Measurements from ENCODE around the gene NTN1.

NTN1 gene

DNA sequence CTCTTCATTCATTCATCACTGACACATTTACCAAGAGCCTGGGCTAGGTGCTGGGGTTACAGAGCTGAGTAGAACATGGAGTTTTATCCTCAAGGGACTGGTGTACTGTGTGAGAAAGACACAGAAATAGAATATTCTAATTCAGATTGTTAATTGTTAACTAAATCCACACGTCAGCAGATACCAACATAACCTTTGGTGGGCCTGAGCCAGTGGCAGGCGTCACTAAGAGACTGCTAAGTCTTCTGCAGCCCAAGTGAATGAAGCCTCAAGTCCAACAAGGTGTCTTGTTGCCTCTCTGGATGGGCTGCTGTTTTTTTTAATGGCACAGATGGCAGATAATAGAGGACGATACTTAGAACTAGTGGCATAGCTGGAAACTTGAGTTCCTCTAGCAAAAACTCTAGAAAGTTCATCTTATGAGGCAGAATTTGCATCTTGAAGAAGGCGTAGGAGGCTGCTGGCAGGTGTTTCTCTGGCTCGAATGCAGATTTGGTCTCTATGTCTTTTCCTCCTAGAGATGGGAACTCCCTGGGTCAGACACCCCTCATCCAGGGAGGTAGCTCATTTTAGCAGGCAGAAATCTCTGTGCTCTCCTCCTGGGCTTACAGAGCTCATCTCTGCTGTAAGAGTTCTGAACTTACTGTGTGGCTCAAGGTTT is 179.5 kb downstream of the NTN1 start:
- no peak for DNase-seq

- no peak for DNase-seq
Measured at GRCh38 chr17:9202532-9202931, 181.2 kb downstream of the NTN1 start.

DNA sequence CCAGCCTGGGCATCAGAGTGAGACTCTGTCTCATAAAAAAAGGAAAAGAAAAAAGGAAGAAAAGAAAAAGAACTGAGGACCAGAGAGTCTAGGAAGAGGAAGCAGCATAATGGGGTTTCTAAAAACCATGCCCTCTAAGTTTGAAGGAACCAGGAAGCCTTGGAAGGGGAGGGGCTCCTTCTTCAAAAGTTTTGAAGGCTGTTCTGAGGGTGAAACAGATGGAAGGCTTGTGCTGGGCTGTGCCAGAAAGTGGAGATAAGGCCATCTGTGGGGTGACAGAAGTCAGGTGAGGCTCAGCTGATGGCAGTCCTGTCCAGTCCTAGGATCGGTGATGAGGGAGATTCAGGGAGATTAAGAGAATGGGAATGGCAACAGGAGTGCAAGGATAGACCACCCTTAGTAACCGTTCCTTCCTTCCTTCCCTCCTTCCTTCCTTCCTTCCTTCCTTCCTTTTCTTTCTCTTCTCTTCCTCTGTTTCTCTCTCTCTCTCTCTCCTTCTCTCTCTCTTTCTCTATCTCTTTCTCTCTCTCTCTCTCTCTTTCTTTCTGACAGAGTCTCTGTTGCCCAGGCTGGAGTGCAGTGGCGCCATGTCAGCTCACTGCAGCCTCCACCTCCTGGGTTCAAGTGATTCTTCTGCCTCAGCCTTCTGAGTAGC is 182.6 kb downstream of the NTN1 start:
- DNase-seq: no peak

- no peak for DNase-seq
Measured at GRCh38 chr17:9204637-9205329, 183.5 kb downstream of the NTN1 start.

DNA sequence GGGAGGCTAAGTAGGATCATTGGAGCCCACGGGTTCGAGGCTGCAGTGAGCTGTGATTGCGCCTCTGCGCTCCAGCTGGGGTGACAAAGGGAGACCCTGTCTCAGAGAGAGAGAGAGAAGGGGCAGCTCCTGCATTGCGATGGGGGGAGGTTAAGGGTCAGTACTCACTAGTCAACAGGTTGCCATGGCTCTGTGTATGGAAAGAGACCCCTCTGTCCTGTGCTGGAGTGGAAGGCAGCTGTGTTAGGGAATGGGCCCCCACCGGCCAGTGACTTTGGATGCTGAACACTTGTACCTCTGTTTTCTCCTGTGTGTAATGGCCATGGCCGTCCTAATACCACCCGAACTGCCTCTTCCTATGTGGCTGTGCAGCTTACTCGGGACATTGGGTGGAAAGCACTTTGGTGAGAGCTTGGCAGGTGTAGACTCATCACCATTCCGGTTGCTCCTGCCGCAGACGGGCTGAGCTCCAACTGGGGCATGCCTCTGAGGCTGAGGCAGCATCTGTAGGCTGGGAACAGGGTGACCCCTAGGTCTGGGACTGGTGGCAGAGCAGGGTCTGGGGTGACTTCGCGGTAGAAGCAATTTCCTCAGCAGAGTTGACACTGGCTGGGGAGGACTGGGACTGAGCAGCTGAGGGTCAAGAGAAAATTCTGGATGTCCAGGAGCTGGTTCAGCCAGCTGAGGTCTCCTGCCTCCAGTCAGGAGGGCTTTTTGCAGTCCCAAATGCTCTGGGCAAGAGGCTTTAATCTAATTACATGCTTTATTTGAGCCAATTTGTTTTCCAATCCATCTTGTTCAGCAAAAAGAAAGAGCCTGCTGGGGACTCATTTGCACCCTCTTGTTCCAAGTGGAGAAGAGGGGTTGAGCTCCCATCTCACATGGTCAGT is 184.5 kb downstream of the NTN1 start:
- DNase-seq: no peak

GRCh38 chr17:9206410-9206703 is 185.0 kb downstream of the NTN1 start:
- DNase-seq: no peak

GRCh38 chr17:9206741-9207332 is 185.5 kb downstream of the NTN1 start:
- DNase-seq: no peak

DNA sequence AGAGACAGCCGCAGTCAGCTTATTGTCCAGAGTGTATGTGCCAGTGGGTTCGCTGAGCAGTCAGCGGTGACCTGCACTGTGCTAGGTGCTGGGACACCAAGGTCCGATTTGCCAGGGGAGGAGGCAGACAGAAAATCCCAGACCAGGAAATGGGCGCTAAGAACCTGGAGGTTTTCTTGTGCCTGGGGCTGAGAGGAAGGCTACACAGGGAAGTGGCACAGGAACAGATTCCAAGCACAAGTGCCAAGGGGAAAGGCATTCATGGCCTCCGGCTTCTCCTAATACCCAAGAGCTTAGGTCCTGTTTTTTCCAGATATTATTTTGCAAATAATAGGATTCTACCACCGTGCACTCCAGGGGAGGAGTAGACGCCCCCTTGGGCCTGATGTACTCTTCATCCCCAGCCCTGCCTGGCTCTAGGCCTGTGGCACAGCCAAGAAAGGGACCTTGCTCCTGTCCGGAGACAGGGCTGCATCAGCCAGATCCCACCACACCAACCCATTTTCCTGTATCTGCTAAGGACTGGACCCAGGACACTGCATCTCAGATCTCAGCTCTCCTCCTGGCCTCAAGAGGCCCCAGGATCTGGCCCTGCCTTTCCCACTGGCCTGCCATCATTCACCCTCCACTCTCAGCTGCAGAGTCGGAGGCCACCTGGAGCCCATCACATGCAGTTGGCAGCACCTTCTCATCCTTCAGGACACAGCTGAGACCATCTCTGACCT is 187.2 kb downstream of the NTN1 start:
- no peak for DNase-seq

DNA sequence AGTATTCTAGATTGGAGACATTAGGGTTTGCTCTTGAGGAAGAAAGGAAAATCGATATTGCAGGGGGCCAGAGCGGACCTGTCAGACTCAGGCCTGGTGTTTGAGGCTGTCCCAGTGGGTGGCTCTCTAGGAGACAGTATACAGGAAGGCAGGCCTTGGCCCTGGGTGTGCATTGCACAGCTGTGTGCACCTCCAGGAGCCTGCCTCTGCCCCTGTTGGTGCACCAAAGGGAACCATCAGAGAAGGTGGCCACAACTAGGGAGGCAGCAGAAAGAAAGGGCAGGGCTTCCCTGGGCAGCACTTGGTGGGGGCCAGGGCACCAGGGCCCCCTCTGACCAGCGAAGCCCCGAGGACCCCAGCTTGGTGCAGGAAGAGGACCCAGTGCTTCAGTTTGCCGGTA is 188.0 kb downstream of the NTN1 start:
- no peak for DNase-seq

DNA sequence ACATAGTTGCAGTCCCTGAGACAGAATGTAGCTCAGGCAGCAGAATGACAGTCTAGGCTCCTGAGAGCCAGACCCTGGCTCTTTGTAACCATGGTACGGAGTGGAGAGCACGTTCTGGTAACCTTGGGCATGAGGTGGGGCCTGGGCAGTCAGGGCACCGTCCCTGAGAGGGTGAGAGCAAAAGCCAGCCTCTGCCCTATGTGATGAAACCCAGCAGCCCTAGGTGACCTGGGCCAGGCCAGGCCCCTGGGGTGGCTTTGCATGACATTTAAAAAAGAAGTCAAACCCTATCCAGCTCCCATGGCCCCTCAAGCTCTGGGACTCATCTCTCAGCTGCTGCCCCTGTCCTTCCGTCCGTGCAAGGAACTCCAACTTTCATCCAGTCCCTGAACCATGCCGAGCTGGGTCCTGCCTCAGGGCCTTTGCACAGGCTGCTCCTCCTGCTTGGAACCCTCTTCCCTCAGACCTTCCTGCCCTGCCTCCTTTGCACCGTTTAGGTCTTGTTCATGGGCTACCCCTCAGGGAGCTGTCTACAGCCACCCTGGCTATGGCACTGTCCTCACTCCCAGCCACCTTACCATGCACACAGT is 188.6 kb downstream of the NTN1 start:
- DNase-seq: no peak

DNA sequence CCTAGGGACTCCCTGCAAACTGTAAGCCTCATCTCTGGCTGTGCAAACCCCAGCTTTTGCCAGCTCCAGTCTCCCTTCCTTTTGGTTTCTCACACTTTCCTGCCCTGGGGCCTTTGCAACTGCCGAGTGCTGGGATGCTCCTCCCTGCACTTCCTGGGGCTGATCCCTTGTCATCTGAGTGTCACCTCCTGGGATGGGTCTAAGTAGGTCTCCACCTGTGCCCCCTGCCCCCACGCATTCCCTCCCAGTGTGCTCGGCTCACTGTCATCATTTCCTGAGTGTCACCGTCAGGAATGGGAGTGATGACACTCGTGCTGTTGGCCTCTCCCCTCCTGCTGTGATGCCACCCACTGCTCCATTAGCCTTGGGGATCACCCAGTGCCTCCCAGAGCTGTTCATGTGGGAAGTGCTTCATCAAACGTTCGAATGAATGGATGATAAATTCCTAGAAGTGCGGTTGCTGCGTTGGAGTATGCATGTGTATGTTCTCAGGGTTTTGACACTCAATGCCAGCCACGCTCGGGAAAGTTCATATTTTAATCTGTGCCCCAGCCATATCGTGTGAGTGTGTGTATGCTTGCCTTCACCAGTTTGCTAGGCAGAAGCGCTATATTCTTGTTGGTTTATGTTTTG is 189.9 kb downstream of the NTN1 start:
- DNase-seq: no peak

- no peak for DNase-seq
Measured at GRCh38 chr17:9212376-9213302, 191.3 kb downstream of the NTN1 start.

DNA sequence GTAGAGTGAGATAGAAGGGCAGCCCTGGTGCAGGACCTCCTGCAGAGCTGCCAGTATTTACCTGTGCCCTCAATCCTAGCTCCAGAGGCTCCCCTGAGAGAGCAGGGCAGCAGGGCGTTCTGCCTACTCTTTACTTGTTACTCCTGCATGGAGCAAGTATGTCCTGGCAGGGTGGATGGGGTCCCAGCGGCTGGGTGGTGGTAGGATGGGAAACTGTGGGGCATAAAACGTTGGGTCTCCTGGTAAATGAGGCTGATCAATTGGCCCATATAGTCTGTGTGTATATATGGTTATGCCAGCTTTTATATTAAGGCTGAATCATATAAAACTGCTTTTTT is 192.0 kb downstream of the NTN1 start:
- no peak for DNase-seq

DNA sequence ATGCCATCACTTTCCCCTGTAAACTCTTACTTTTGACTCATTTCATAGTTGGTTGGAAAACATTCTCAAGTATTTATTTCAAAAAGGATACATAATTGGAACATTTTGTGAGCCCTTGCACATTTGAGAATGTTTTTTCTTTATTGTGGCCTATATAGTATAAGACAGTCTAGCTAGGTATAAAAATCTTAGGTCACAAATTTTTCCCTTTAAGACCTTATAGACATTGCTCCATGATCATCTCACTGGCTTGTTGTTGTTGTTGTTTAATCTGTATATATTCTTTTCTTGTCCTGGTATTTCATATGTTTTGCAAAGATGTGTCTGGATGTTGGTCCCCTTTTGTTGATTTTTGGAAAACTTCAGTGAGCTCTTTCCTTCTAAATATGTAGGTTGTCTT is 194.2 kb downstream of the NTN1 start:
- no peak for DNase-seq

DNA sequence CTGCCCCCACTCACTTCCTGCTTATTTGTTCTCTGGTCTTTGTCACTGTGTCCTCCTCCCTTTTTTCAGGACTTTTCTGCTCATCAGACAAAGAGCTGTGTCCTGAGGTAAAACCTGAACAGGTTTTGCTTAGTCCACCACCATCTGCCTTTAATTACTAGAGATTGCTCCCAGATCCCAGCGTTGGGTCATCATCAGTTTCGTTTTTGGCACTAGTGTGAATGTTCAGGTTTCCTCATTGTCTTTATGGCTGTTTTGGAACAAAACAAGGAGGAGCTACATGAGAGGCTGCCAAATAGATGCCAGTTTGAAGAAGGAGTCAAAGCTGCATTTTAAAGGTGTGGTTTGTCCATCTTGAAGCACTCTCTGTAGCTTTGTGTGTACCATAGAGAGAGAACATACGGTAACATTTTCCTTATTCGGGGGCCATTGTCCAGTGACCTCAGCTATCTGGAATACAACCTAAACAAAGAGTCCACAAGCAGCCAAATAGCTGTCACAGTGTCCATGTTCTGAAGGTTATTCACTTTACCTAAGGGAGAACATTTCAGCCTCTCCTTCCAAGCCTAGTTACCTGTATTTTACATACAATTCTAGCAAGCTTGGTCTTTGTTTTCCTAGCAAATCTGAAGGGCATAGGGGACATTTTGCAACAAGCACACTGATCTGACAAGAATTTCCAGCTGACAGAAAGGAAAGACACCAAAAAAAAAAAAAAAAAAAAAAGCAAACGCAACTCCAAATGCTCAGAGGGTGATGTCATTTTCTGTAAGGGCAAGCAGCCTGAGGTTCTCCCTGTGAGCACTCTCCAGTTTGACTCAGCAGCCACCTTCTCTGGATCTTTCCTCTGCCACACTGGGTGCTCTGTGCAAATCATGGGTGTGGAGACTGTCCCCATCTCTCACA is 196.1 kb downstream of the NTN1 start:
- no peak for DNase-seq

DNA sequence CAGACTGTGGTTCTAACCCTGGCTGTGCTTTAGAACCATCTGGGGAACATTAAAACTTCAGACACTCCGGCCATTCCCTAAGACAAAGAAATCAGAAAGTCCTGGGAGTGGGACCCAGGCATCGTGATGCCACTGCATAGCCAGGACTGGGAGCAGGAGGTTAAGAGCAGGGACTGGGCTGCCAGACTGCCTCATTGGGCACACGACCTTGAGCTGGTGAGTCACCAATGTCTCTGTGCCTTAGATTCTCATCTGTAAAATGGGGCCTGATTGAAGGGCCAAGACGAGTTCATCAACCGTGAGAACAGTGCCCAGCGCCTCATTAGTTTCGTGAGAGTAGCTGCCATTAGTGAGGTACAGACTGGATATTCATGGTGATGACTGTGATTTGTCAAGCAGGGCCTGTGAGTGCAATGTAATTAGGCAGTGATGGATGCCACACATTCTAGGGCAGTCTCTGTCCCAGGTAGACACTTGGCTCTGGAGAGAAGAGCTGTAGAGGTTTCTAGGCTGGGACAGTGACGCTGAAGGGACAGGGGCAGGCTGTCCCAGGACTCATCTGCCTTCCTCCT is 196.8 kb downstream of the NTN1 start:
- DNase-seq: no peak

- DNase-seq: no peak
Measured at GRCh38 chr17:9218911-9219310, 197.6 kb downstream of the NTN1 start.

- DNase-seq: no peak
Measured at GRCh38 chr17:9219631-9220397, 198.5 kb downstream of the NTN1 start.

Measured in activated CD4-positive, alpha-beta T cell treated with anti-CD3 and anti-CD28 coated beads, Interleukin-2, amount 50 U/mL, for 4 hours (primary cell).